Activated naive CD4-positive, alpha-beta T cell treated with anti-CD3 and anti-CD28 coated beads, Interleukin-2, amount 50 U/mL, for 24 hours (primary cell): Measurements from ENCODE around the gene ERFE.

Source experiments
- H3K27ac Mint-ChIP-seq: one replicate; pipeline ENCODE4 v1.8.0; 2021; ENCODE audit warnings: mild to moderate bottlenecking, mixed read lengths
- H3K27me3 Mint-ChIP-seq: one replicate; pipeline ENCODE4 v1.8.0; 2021; ENCODE audit warnings: mixed read lengths
- H3K36me3 Mint-ChIP-seq: one replicate; pipeline ENCODE4 v1.8.0; 2021; ENCODE audit warnings: mixed read lengths
- H3K4me1 Mint-ChIP-seq: one replicate; pipeline ENCODE4 v1.8.0; 2021; ENCODE audit warnings: mixed read lengths
- H3K4me3 Mint-ChIP-seq: one replicate; pipeline ENCODE4 v1.8.0; 2021; ENCODE audit warnings: mild to moderate bottlenecking, mixed read lengths
- H3K9me3 Mint-ChIP-seq: one replicate; pipeline ENCODE4 v1.8.0; 2021; ENCODE audit warnings: mixed read lengths

ERFE gene

GRCh38 chr2:238157506-238158017, 1.2 kb upstream of the ERFE start:
- Mint-ChIP-seq H3K4me1 (peaks cover 7% of the 10 kb centered on the region), H3K36me3 (no peaks in the 10 kb centered on the region), H3K9me3 (no peaks in the 10 kb centered on the region), H3K27me3 (peaks cover 8% of the 10 kb centered on the region), H3K4me3 (peak overlapping the region; percentile 7), H3K27ac (no peak overlapping the region)

- Mint-ChIP-seq H3K27ac (no peak overlapping the region), H3K9me3 (no peaks in the 10 kb centered on the region), H3K4me1 (peaks cover 7% of the 10 kb centered on the region), H3K27me3 (peaks cover 8% of the 10 kb centered on the region), H3K4me3 (peak overlapping the region; percentile 11), H3K36me3 (no peaks in the 10 kb centered on the region)
Observed at GRCh38 chr2:238158018-238158508, 707 bp upstream of the ERFE start.

- H3K36me3 Mint-ChIP-seq, result no peaks in the 10 kb centered on the region
- H3K4me1 Mint-ChIP-seq, result peaks cover 7% of the 10 kb centered on the region
- H3K4me3 Mint-ChIP-seq, result peak overlapping the region; percentile 80
- no peaks in the 10 kb centered on the region for H3K9me3 Mint-ChIP-seq
- H3K27ac Mint-ChIP-seq, result no peak overlapping the region
- H3K27me3 Mint-ChIP-seq, result peaks cover 8% of the 10 kb centered on the region
Observed at GRCh38 chr2:238159071-238159539, 335 bp downstream of the ERFE start.

GRCh38 chr2:238159661-238160205, 963 bp downstream of the ERFE start:
- Mint-ChIP-seq H3K4me3 (peak overlapping the region; percentile 80), H3K9me3 (no peaks in the 10 kb centered on the region), H3K27ac (no peak overlapping the region), H3K4me1 (peaks cover 7% of the 10 kb centered on the region), H3K36me3 (no peaks in the 10 kb centered on the region), H3K27me3 (peaks cover 10% of the 10 kb centered on the region)

- Mint-ChIP-seq H3K9me3 (no peaks in the 10 kb centered on the region), H3K4me3 (peak overlapping the region; percentile 15), H3K36me3 (no peaks in the 10 kb centered on the region), H3K4me1 (peaks cover 7% of the 10 kb centered on the region), H3K27ac (no peak overlapping the region), H3K27me3 (peaks cover 14% of the 10 kb centered on the region)
Observed at GRCh38 chr2:238160206-238161129, 1.7 kb downstream of the ERFE start.

GRCh38 chr2:238161291-238162051, 2.7 kb downstream of the ERFE start:
- no peaks in the 10 kb centered on the region for H3K9me3 Mint-ChIP-seq
- no peak overlapping the region for H3K27ac Mint-ChIP-seq
- peaks cover 14% of the 10 kb centered on the region for H3K27me3 Mint-ChIP-seq
- H3K4me1 Mint-ChIP-seq, result peaks cover 7% of the 10 kb centered on the region
- H3K4me3 Mint-ChIP-seq, result no peak overlapping the region
- no peaks in the 10 kb centered on the region for H3K36me3 Mint-ChIP-seq

- Mint-ChIP-seq H3K27me3 (peaks cover 14% of the 10 kb centered on the region), H3K36me3 (no peaks in the 10 kb centered on the region), H3K4me3 (no peak overlapping the region), H3K27ac (no peak overlapping the region), H3K4me1 (peaks cover 7% of the 10 kb centered on the region), H3K9me3 (no peaks in the 10 kb centered on the region)
Observed at GRCh38 chr2:238162251-238162845, 3.6 kb downstream of the ERFE start.

- Mint-ChIP-seq H3K4me3 (no peak overlapping the region), H3K27ac (no peak overlapping the region), H3K27me3 (peaks cover 14% of the 10 kb centered on the region), H3K36me3 (no peaks in the 10 kb centered on the region), H3K4me1 (peaks cover 7% of the 10 kb centered on the region), H3K9me3 (no peaks in the 10 kb centered on the region)
Observed at GRCh38 chr2:238162846-238163441, 4.2 kb downstream of the ERFE start.

GRCh38 chr2:238163481-238164198, 4.9 kb downstream of the ERFE start:
- H3K27me3 Mint-ChIP-seq, result peaks cover 14% of the 10 kb centered on the region
- H3K4me3 Mint-ChIP-seq, result no peak overlapping the region
- H3K27ac Mint-ChIP-seq, result no peak overlapping the region
- H3K36me3 Mint-ChIP-seq, result no peaks in the 10 kb centered on the region
- peaks cover 7% of the 10 kb centered on the region for H3K4me1 Mint-ChIP-seq
- H3K9me3 Mint-ChIP-seq, result no peaks in the 10 kb centered on the region

- Mint-ChIP-seq H3K9me3 (no peaks in the 10 kb centered on the region), H3K4me1 (no peaks in the 10 kb centered on the region), H3K36me3 (no peaks in the 10 kb centered on the region), H3K27ac (no peak overlapping the region), H3K27me3 (peaks cover 10% of the 10 kb centered on the region), H3K4me3 (no peak overlapping the region)
Observed at GRCh38 chr2:238164906-238165287, 6.1 kb downstream of the ERFE start.

GRCh38 chr2:238165288-238165921, 6.6 kb downstream of the ERFE start:
- Mint-ChIP-seq H3K27ac (no peak overlapping the region), H3K9me3 (no peaks in the 10 kb centered on the region), H3K36me3 (peaks cover 2% of the 10 kb centered on the region), H3K4me1 (no peaks in the 10 kb centered on the region), H3K4me3 (no peak overlapping the region), H3K27me3 (peaks cover 10% of the 10 kb centered on the region)

- H3K27me3 Mint-ChIP-seq, result peaks cover 6% of the 10 kb centered on the region
- H3K4me1 Mint-ChIP-seq, result no peaks in the 10 kb centered on the region
- H3K4me3 Mint-ChIP-seq, result no peak overlapping the region
- peaks cover 5% of the 10 kb centered on the region for H3K36me3 Mint-ChIP-seq
- H3K27ac Mint-ChIP-seq, result no peak overlapping the region
- no peaks in the 10 kb centered on the region for H3K9me3 Mint-ChIP-seq
Observed at GRCh38 chr2:238166391-238167343, 7.9 kb downstream of the ERFE start.

GRCh38 chr2:238167344-238167715, 8.6 kb downstream of the ERFE start:
- H3K36me3 Mint-ChIP-seq, result peaks cover 8% of the 10 kb centered on the region
- H3K27ac Mint-ChIP-seq, result no peak overlapping the region
- no peak overlapping the region for H3K4me3 Mint-ChIP-seq
- H3K4me1 Mint-ChIP-seq, result no peaks in the 10 kb centered on the region
- peaks cover 6% of the 10 kb centered on the region for H3K27me3 Mint-ChIP-seq
- no peaks in the 10 kb centered on the region for H3K9me3 Mint-ChIP-seq
